Keratinocyte (primary cell): Measurements from ENCODE around the gene MGAT4A.

ENCODE experiments used
- EZH2 ChIP-seq: IDR thresholded peaks from one replicate; pipeline ENCODE4 v1.6.1; 2012; ENCODE audit warnings: inconsistent platforms, mild to moderate bottlenecking, low read length, moderate library complexity
- TF ChIP-seq, protein P1 (sequence below), 3 experiments: IDR thresholded peaks in 1 of 3; conservative IDR thresholded peaks in 1 of 3; optimal IDR thresholded peaks in 1 of 3; 2 replicates in 2 of 3; 3 replicates in 1 of 3; pipeline versions ENCODE3 to v1.5.1; 2011; ENCODE audit warnings: low read length in 3 of 3, mild to moderate bottlenecking in 3 of 3, moderate library complexity in 2 of 3, control low read depth in 1 of 3, inconsistent platforms in 1 of 3; ENCODE audit not compliant: insufficient read depth in 2 of 3; ENCODE audit errors: extremely low read depth in 1 of 3

DNA sequence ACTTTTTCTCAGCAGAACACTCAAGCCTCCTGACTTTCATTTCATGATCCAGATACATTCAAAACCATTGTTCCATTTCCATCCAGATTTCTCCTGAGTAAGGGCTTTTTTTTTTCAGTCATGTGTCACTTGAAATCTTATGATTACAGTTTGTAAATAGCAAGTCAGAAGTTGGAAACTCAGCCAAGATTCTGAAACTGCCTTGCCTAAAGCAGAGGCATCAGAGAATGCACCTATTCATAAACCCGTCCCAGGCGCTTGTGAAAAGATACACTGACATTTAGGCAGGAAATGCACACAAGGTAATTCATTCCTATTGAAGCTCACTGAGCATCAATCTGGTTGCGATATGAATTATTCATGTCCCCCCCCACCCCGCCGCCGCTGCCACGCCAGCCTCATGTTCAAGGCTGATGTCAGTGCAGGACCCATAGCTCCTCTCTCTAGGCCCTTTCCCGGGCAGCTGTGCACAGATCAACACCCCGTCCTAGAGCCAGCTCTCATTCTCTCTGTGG lies 30.4 kb upstream of the MGAT4A start:
- TF ChIP-seq, protein P1, sequence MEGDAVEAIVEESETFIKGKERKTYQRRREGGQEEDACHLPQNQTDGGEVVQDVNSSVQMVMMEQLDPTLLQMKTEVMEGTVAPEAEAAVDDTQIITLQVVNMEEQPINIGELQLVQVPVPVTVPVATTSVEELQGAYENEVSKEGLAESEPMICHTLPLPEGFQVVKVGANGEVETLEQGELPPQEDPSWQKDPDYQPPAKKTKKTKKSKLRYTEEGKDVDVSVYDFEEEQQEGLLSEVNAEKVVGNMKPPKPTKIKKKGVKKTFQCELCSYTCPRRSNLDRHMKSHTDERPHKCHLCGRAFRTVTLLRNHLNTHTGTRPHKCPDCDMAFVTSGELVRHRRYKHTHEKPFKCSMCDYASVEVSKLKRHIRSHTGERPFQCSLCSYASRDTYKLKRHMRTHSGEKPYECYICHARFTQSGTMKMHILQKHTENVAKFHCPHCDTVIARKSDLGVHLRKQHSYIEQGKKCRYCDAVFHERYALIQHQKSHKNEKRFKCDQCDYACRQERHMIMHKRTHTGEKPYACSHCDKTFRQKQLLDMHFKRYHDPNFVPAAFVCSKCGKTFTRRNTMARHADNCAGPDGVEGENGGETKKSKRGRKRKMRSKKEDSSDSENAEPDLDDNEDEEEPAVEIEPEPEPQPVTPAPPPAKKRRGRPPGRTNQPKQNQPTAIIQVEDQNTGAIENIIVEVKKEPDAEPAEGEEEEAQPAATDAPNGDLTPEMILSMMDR (optimal IDR thresholded peaks at IDR 0.05 in 1 of 3, IDR thresholded peaks at IDR 0.05 in 1 of 3, conservative IDR thresholded peaks at IDR 0.05 in 1 of 3; ENCODE audit: extremely low read depth in 1 of 3, insufficient read depth in 2 of 3, low read length in 3 of 3) = no peak
- TF ChIP-seq EZH2 = no peak
